ENCODE data around the gene POU2AF1. TPM values are rescaled to one million over a fixed set of nuclear protein-coding genes. Genes with fewer than 3 reads are reported as not detected.
"Not testable (repeated sequence)": the region's sequence is repeated elsewhere in the genome, so short reads cannot be mapped to it uniquely, and the experiment has no call there.

The POU2AF1 gene
- total RNA-seq, 1 experiment from 2014 or later: not detected

- Histone ChIP-seq H3K4me3 (ENCODE audit: insufficient read depth, low read depth, low read length) (no peak overlapping the region), H3K36me3 (replicated peaks; ENCODE audit: control insufficient read depth, insufficient read depth, low read length) (no peaks in the 10 kb centered on the region), H3K27me3 (ENCODE audit: control insufficient read depth, insufficient read depth, low read length) (no peaks in the 10 kb centered on the region)
- no peak for DNase-seq
These were observed 23.3 kb upstream of the POU2AF1 start for GRCh38 chr11:111402411-111402810.

GRCh38 chr11:111401957-111402356 lies 22.9 kb upstream of the POU2AF1 start:
- not testable (repeated sequence) for DNase-seq; H3K36me3 ChIP-seq (replicated peaks; ENCODE audit: control insufficient read depth, insufficient read depth, low read length); H3K27me3 ChIP-seq (ENCODE audit: control insufficient read depth, insufficient read depth, low read length); H3K4me3 ChIP-seq (ENCODE audit: insufficient read depth, low read depth, low read length)

GRCh38 chr11:111400595-111400994 lies 21.5 kb upstream of the POU2AF1 start:
- no peak overlapping the region for H3K4me3 ChIP-seq (ENCODE audit: insufficient read depth, low read depth, low read length)
- no peaks in the 10 kb centered on the region for H3K36me3 ChIP-seq (replicated peaks; ENCODE audit: control insufficient read depth, insufficient read depth, low read length)
- H3K27me3 ChIP-seq (ENCODE audit: control insufficient read depth, insufficient read depth, low read length): no peaks in the 10 kb centered on the region
- DNase-seq: no peak

- no peak for DNase-seq
- Histone ChIP-seq H3K4me3 (ENCODE audit: insufficient read depth, low read depth, low read length) (no peak overlapping the region), H3K27me3 (ENCODE audit: control insufficient read depth, insufficient read depth, low read length) (no peaks in the 10 kb centered on the region), H3K36me3 (replicated peaks; ENCODE audit: control insufficient read depth, insufficient read depth, low read length) (no peaks in the 10 kb centered on the region)
These were observed 20.3 kb upstream of the POU2AF1 start for GRCh38 chr11:111399187-111400031.

GRCh38 chr11:111397034-111397433 lies 18.0 kb upstream of the POU2AF1 start:
- Histone ChIP-seq H3K4me3 (ENCODE audit: insufficient read depth, low read depth, low read length) (no peak overlapping the region), H3K36me3 (replicated peaks; ENCODE audit: control insufficient read depth, insufficient read depth, low read length) (no peaks in the 10 kb centered on the region), H3K27me3 (ENCODE audit: control insufficient read depth, insufficient read depth, low read length) (no peaks in the 10 kb centered on the region)
- no peak for DNase-seq

DNA sequence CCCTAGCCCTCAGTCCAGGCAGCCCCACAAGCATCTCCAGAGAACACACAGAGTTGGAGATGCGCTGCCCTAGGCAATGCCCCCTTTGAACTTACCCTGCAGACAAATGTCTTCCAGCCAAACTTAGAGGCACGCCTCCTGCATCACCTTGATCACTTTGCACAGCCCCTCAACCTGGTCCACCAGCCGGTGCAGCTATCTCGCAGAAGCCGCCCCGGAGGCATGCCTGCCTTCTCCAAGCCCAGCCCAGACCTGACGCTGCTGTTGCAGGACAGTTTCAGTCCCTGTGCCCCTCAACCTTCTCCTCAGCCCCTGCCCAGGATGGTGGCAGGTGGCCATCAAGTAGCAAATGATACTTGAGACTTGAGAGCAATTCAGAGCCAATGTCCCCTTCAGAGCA lies 16.7 kb upstream of the POU2AF1 start:
- no peak for DNase-seq
- no peak overlapping the region for H3K4me3 ChIP-seq (ENCODE audit: insufficient read depth, low read depth, low read length)
- H3K27me3 ChIP-seq (ENCODE audit: control insufficient read depth, insufficient read depth, low read length): no peaks in the 10 kb centered on the region
- H3K36me3 ChIP-seq (replicated peaks; ENCODE audit: control insufficient read depth, insufficient read depth, low read length): no peaks in the 10 kb centered on the region

- Histone ChIP-seq H3K36me3 (replicated peaks; ENCODE audit: control insufficient read depth, insufficient read depth, low read length) (no peaks in the 10 kb centered on the region), H3K27me3 (ENCODE audit: control insufficient read depth, insufficient read depth, low read length) (no peaks in the 10 kb centered on the region), H3K4me3 (ENCODE audit: insufficient read depth, low read depth, low read length) (no peak overlapping the region)
- no peak for DNase-seq
These were observed 16.0 kb upstream of the POU2AF1 start for GRCh38 chr11:111395081-111395480.

GRCh38 chr11:111394147-111394546 lies 15.1 kb upstream of the POU2AF1 start:
- not testable (repeated sequence) for H3K4me3 ChIP-seq (ENCODE audit: insufficient read depth, low read depth, low read length); H3K36me3 ChIP-seq (replicated peaks; ENCODE audit: control insufficient read depth, insufficient read depth, low read length); DNase-seq; H3K27me3 ChIP-seq (ENCODE audit: control insufficient read depth, insufficient read depth, low read length)

DNA sequence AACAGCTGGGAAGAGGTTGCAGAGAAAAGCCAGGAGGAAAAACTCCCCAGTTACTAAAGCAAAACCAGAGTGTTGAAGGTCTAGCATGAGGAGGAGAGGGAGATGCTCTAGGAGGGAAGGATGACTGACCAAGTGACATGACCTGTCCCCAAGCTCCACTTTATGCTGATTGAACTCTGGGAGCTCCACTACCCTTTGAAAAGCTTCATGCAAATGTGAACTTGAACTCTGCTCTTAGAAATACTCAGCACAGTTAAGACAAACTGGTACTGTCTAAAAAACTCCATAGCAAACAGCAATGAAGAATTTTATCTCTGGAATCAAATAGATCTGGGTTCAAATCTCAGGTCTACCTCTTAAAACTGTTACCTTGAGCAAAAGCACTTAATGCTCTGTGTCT lies 14.5 kb upstream of the POU2AF1 start:
- H3K4me3 ChIP-seq (ENCODE audit: insufficient read depth, low read depth, low read length): no peak overlapping the region
- no peak for DNase-seq
- H3K36me3 ChIP-seq (replicated peaks; ENCODE audit: control insufficient read depth, insufficient read depth, low read length): no peaks in the 10 kb centered on the region
- no peaks in the 10 kb centered on the region for H3K27me3 ChIP-seq (ENCODE audit: control insufficient read depth, insufficient read depth, low read length)

DNA sequence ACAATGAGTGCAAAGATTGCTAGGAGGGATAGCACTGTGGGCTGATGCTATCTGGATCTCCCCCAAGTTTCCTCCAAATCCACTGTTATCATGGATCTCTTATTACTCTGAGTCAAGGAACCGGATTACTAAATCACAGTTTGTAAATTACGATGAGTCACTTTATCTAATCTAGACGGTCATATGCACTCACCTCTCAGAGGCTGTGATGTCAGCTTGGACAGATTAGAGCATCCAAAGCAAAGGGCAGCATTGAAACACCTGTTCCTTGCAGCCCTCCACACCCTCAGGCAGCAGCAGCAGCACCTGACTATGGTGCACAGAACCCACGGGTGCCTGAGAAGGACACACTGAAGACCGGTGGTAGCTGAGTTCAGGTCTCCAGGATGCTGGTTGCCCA lies 14.0 kb upstream of the POU2AF1 start:
- Histone ChIP-seq H3K4me3 (ENCODE audit: insufficient read depth, low read depth, low read length) (no peak overlapping the region), H3K27me3 (ENCODE audit: control insufficient read depth, insufficient read depth, low read length) (no peaks in the 10 kb centered on the region), H3K36me3 (replicated peaks; ENCODE audit: control insufficient read depth, insufficient read depth, low read length) (no peaks in the 10 kb centered on the region)
- no peak for DNase-seq

DNA sequence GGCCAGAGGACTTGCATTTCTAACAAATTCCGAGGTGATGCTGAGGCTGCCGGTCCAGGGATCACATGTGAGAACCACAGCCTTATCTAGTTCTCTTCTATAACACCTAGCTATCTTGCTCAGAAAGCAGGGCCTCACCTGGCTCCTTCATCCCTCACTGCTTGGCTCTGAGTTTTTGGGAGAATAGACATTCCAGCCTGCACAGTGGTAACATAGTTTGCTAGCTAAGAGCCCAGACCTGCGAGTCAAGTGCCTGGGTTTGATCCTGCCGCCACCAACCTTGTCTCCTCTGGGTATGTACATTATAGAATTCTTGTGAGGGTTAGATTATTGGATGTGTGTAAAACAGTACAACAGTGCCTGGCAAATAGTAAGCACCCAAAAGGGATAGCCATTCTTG lies 13.5 kb upstream of the POU2AF1 start:
- Histone ChIP-seq H3K36me3 (replicated peaks; ENCODE audit: control insufficient read depth, insufficient read depth, low read length) (no peaks in the 10 kb centered on the region), H3K27me3 (ENCODE audit: control insufficient read depth, insufficient read depth, low read length) (no peaks in the 10 kb centered on the region), H3K4me3 (ENCODE audit: insufficient read depth, low read depth, low read length) (no peak overlapping the region)
- no peak for DNase-seq

DNA sequence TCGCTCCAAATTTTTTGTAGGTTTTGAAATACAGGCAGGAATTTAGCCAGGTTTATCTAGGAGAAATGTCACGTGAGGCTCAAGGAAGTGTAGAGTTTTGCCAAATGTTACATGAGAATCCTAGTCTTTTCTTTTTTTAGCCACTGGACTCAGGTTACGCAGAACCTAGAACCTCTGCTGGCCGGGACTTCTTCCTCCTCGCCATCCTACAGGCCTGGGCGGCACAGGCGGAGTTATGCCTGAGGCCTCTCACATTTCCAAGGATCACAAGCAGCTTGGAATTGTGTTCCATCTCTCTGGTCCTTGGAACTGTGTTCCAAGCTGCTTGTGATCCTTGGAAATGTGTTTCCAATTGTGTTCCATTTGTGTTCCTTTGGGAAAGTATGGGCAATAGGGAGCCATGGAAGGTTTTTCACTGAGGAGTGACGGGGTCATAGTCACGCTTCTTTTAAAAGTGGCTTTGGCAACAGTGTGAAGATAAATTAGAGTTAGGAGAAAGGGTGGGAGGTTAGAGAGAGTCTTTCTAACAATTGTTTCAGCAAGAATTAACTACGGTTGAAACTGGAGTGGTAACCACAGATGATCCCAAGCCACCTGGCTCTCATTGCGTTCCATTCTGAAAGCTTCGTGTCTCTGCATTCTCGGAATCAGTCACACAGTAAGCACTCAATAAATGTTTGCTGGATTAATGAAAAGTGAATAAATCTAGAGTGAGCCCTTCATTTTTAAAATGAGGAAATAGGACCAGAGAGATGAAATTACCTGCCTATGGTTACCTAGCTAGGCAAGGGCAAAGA lies 12.5 kb upstream of the POU2AF1 start:
- Histone ChIP-seq H3K4me3 (ENCODE audit: insufficient read depth, low read depth, low read length) (no peak overlapping the region), H3K27me3 (ENCODE audit: control insufficient read depth, insufficient read depth, low read length) (no peaks in the 10 kb centered on the region), H3K36me3 (replicated peaks; ENCODE audit: control insufficient read depth, insufficient read depth, low read length) (no peaks in the 10 kb centered on the region)
- DNase-seq: no peak

DNA sequence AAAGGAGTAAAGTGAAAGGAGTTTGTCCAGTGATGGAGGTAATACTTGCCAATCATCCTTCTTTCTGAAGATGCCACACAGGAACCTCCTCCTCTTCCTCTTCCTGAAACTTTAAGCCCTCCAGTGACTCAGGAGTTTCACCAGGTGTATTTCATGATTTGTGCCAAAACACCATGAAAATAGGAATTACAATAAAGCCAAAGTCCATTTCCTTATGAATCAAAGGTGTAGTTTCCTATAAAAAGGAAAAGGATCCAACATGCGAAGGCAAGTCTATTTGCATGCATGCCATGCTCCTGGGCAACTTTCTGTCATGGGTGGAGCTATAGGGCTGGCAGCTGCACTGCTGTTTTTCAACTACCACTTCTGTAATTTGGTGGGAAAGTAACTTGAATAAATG lies 9.8 kb upstream of the POU2AF1 start:
- H3K4me3 ChIP-seq (ENCODE audit: insufficient read depth, low read depth, low read length): no peak overlapping the region
- no peaks in the 10 kb centered on the region for H3K27me3 ChIP-seq (ENCODE audit: control insufficient read depth, insufficient read depth, low read length)
- no peak for DNase-seq
- no peaks in the 10 kb centered on the region for H3K36me3 ChIP-seq (replicated peaks; ENCODE audit: control insufficient read depth, insufficient read depth, low read length)

DNA sequence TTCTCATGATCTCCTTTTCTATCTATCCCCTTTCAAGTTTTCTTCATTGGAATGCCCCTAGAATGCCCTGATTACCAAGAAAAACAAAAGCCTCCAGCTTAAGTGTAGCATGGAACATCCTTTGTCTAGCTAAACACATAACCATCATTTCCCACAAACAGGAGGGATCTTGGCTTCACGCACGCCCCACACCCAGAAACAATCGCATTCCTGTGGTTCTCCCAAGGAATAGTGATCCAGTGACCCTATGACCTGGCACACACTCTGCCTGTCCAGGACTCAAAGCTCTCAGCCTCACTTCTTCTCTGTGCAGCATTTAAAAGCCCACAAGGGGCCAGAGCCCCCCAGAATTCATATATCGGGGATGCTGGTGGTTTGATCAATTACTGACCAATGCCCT lies 9.3 kb upstream of the POU2AF1 start:
- H3K4me3 ChIP-seq (ENCODE audit: insufficient read depth, low read depth, low read length): no peak overlapping the region
- H3K27me3 ChIP-seq (ENCODE audit: control insufficient read depth, insufficient read depth, low read length): no peaks in the 10 kb centered on the region
- H3K36me3 ChIP-seq (replicated peaks; ENCODE audit: control insufficient read depth, insufficient read depth, low read length): no peaks in the 10 kb centered on the region
- no peak for DNase-seq

DNA sequence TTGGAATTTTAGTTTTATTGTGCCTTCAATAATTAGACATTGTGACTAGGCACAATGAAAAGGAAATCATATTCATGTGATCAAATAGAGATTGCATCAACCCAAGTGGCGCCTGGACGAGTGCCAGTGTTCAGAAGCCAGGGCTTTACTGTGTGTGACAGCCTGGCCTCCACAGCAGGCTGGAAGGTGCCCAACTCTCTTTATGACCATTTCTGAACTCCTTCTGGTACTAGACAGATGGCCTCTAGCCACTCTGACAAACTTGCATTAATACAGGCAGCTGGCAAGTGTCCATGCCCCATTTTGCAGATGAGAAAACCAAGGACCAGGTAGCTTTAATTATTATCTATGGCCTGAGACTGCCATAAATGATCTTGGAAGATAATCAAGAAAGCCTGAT lies 8.3 kb upstream of the POU2AF1 start:
- DNase-seq: no peak
- Histone ChIP-seq H3K27me3 (ENCODE audit: control insufficient read depth, insufficient read depth, low read length) (no peaks in the 10 kb centered on the region), H3K4me3 (ENCODE audit: insufficient read depth, low read depth, low read length) (no peak overlapping the region), H3K36me3 (replicated peaks; ENCODE audit: control insufficient read depth, insufficient read depth, low read length) (no peaks in the 10 kb centered on the region)
